HEK293 (cell line): ENCODE results near the gene ZNF385D.

Experiments used
- CTCF ChIA-PET: fragments of 350-600 bp; formaldehyde crosslinking; extraction: SDS; loops from one replicate; lab custom pipeline; 2021; ENCODE audit warnings: antibody characterized with exemption; lab: Yijun Ruan, JAX
- POLR2A ChIA-PET: fragments of 300-600 bp; formaldehyde crosslinking; extraction: SDS; loops from one replicate; lab custom pipeline; 2020; ENCODE audit warnings: antibody characterized with exemption, inconsistent platforms; lab: Yijun Ruan, JAX
- H3K27ac ChIP-seq: fragments of 200-500 bp; sonication (Bioruptor generic); 2 replicates; pipeline ENCODE4 v1.5.1; 2014; ENCODE audit warnings: low read depth, low read length, control low read depth, inconsistent platforms; ENCODE audit errors: extremely low read depth
- H3K36me3 ChIP-seq, 2 experiments: fragments of 200-500 bp in 1 of 2; sonication (Bioruptor generic) in 1 of 2; 1 replicate in 1 of 2; 2 replicates in 1 of 2; pipeline ENCODE4 v1.5.1; 2014 to 2017; ENCODE audit warnings: inconsistent platforms in 2 of 2, low read length in 2 of 2; ENCODE audit not compliant: control insufficient read depth in 2 of 2, insufficient read depth in 1 of 2
- H3K4me1 ChIP-seq: fragments of 200-500 bp; sonication (Bioruptor generic); 2 replicates; pipeline ENCODE4 v1.5.1; 2014; ENCODE audit warnings: mild to moderate bottlenecking, low read length, inconsistent platforms; ENCODE audit not compliant: control insufficient read depth, insufficient read depth
- H3K4me3 ChIP-seq: 2 replicates; pipeline ENCODE4 v1.5.1; 2011; ENCODE audit warnings: low read depth, mild to moderate bottlenecking, control low read depth, low read length, moderate library complexity
- H3K9me3 ChIP-seq: fragments of 200-500 bp; sonication (Bioruptor generic); 2 replicates; pipeline ENCODE4 v1.5.1; 2014; ENCODE audit warnings: low read depth, low read length, inconsistent platforms; ENCODE audit not compliant: control insufficient read depth, insufficient read depth
- ELK4 ChIP-seq: IDR thresholded peaks from 2 replicates; pipeline ENCODE4 v1.6.1; 2011; ENCODE audit warnings: mild to moderate bottlenecking, low read depth, low read length, borderline replicate concordance
- GLIS1 ChIP-seq: fragments of 450-650 bp; formaldehyde crosslinking; IDR thresholded peaks from 2 replicates; pipeline ENCODE4 v1.5.1; 2016; ENCODE audit warnings: missing biosample characterization, missing genetic modification characterization
- KLF8 ChIP-seq: fragments of 450-650 bp; formaldehyde crosslinking; IDR thresholded peaks from 2 replicates; pipeline ENCODE4 v1.5.1; 2016; ENCODE audit warnings: missing biosample characterization, missing genetic modification characterization
- MEIS1 ChIP-seq: sonication (generic); formaldehyde crosslinking; IDR thresholded peaks from 2 replicates; pipeline ENCODE4 v1.8.1; 2022; ENCODE audit warnings: missing genetic modification reagents, mild to moderate bottlenecking, borderline replicate concordance
- MYNN ChIP-seq: fragments of 450-650 bp; formaldehyde crosslinking; IDR thresholded peaks from 2 replicates; pipeline ENCODE4 v1.5.1; 2016; ENCODE audit warnings: missing biosample characterization, missing genetic modification characterization, borderline replicate concordance
- PBX3 ChIP-seq: sonication (generic); formaldehyde crosslinking; IDR thresholded peaks from 2 replicates; pipeline ENCODE4 v1.8.1; 2022; ENCODE audit warnings: mild to moderate bottlenecking, moderate library complexity, missing genetic modification reagents
- PRDM1 ChIP-seq: fragments of 450-650 bp; formaldehyde crosslinking; IDR thresholded peaks from 2 replicates; pipeline ENCODE4; 2016; ENCODE audit warnings: missing biosample characterization, missing genetic modification characterization
- SALL2 ChIP-seq: fragments of 450-650 bp; formaldehyde crosslinking; IDR thresholded peaks from 2 replicates; pipeline ENCODE4 v1.5.0; 2017; ENCODE audit warnings: missing biosample characterization, mild to moderate bottlenecking, missing genetic modification characterization, borderline replicate concordance
- ZBTB1 ChIP-seq: fragments of 450-650 bp; formaldehyde crosslinking; IDR thresholded peaks from 2 replicates; pipeline ENCODE4 v1.5.1; 2016; ENCODE audit warnings: missing biosample characterization, missing genetic modification characterization
- ZBTB26 ChIP-seq: fragments of 450-650 bp; formaldehyde crosslinking; optimal IDR thresholded peaks from 2 replicates; pipeline ENCODE3; 2016; ENCODE audit warnings: missing biosample characterization, mild to moderate bottlenecking, missing genetic modification characterization
- ZEB2 ChIP-seq: fragments of 450-650 bp; formaldehyde crosslinking; IDR thresholded peaks from 2 replicates; pipeline ENCODE4 v1.5.1; 2016; ENCODE audit warnings: missing biosample characterization, missing genetic modification characterization
- ZFP41 ChIP-seq: fragments of 450-650 bp; formaldehyde crosslinking; IDR thresholded peaks from 2 replicates; pipeline ENCODE4 v1.5.1; 2016; ENCODE audit warnings: missing biosample characterization, missing genetic modification characterization, borderline replicate concordance
- ZNF121 ChIP-seq: fragments of 450-650 bp; formaldehyde crosslinking; IDR thresholded peaks from 2 replicates; pipeline ENCODE4 v1.5.1; 2016; ENCODE audit warnings: missing biosample characterization, missing genetic modification characterization
- ZNF311 ChIP-seq: fragments of 450-650 bp; formaldehyde crosslinking; IDR thresholded peaks from 2 replicates; pipeline ENCODE4 v1.5.1; 2017; ENCODE audit warnings: missing biosample characterization, missing genetic modification characterization, borderline replicate concordance
- ZNF398 ChIP-seq: fragments of 450-650 bp; formaldehyde crosslinking; IDR thresholded peaks from 2 replicates; pipeline ENCODE4 v1.5.1; 2017; ENCODE audit warnings: missing biosample characterization, missing genetic modification characterization
- ZNF488 ChIP-seq: fragments of 450-650 bp; formaldehyde crosslinking; IDR thresholded peaks from 2 replicates; pipeline ENCODE4 v1.5.1; 2016; ENCODE audit warnings: missing biosample characterization, missing genetic modification characterization
- ZNF513 ChIP-seq: fragments of 450-650 bp; IDR thresholded peaks from 2 replicates; pipeline ENCODE4 v1.5.1; 2018; ENCODE audit warnings: missing biosample characterization, missing genetic modification characterization
- ZNF548 ChIP-seq: fragments of 450-650 bp; formaldehyde crosslinking; IDR thresholded peaks from 2 replicates; pipeline ENCODE4 v1.5.1; 2016; ENCODE audit warnings: missing biosample characterization, missing genetic modification characterization
- ZNF555 ChIP-seq: fragments of 450-650 bp; formaldehyde crosslinking; conservative IDR thresholded peaks from 2 replicates; pipeline ENCODE4 v1.5.1; 2017; ENCODE audit warnings: missing biosample characterization, mild to moderate bottlenecking, missing genetic modification characterization, inconsistent platforms
- ZNF561 ChIP-seq: fragments of 450-650 bp; IDR thresholded peaks from 2 replicates; pipeline ENCODE4 v1.5.1; 2018; ENCODE audit warnings: missing biosample characterization, missing genetic modification characterization, borderline replicate concordance
- ZNF704 ChIP-seq: fragments of 450-650 bp; formaldehyde crosslinking; IDR thresholded peaks from 2 replicates; pipeline ENCODE4 v1.5.1; 2016; ENCODE audit warnings: missing biosample characterization, missing genetic modification characterization
- ZSCAN18 ChIP-seq: fragments of 450-650 bp; formaldehyde crosslinking; IDR thresholded peaks from 2 replicates; pipeline ENCODE4 v1.5.1; 2016; ENCODE audit warnings: missing biosample characterization, missing genetic modification characterization

The ZNF385D gene

GRCh38 chr3:21524133-21524532 is 226.9 kb downstream of the ZNF385D start:
- TF ChIP-seq MYNN (tag by site-specific recombination) (no peak), ZNF488 (tag by site-specific recombination) (no peak), PRDM1 (tag by site-specific recombination) (no peak), ZNF548 (tag by site-specific recombination) (no peak), ZNF561 (no peak)
- TF ChIP-seq, all 188 proteins: peak for 0
- Histone ChIP-seq H3K27ac (no peak overlapping the region), H3K4me1 (no peaks in the 10 kb centered on the region), H3K9me3 (no peaks in the 10 kb centered on the region), H3K4me3 (no peak overlapping the region), H3K36me3 (no peaks in the 10 kb centered on the region)
- POLR2A ChIA-PET: no interaction called here
- CTCF ChIA-PET: no interaction called here

- ChIA-PET POLR2A (no interaction called here), CTCF (no interaction called here)
- Histone ChIP-seq H3K36me3 (no peaks in the 10 kb centered on the region), H3K27ac (no peak overlapping the region), H3K4me1 (no peaks in the 10 kb centered on the region), H3K4me3 (no peak overlapping the region), H3K9me3 (no peaks in the 10 kb centered on the region)
- no peak for TF ChIP-seq KLF8 (tag by site-specific recombination)
- TF ChIP-seq ZEB2 (tag by site-specific recombination): no peak
- no peak for TF ChIP-seq ZNF398 (tag by site-specific recombination)
- TF ChIP-seq ZNF121 (tag by site-specific recombination): no peak
- TF ChIP-seq ELK4: no peak
- TF ChIP-seq ZNF555: no peak
- TF ChIP-seq MEIS1 (CRISPR knock-in tag): no peak
- no peak for TF ChIP-seq ZNF311
- TF ChIP-seq PBX3: no peak
- no peak for TF ChIP-seq ZBTB26
- TF ChIP-seq GLIS1 (tag by site-specific recombination): no peak
- no peak for TF ChIP-seq ZFP41 (tag by site-specific recombination)
- TF ChIP-seq SALL2 (tag by site-specific recombination): no peak
- TF ChIP-seq ZBTB1 (tag by site-specific recombination): no peak
- TF ChIP-seq ZNF513 (tag by site-specific recombination): no peak
- no peak for TF ChIP-seq ZSCAN18
- no peak for TF ChIP-seq ZNF704 (tag by site-specific recombination)
Measured at GRCh38 chr3:21520106-21520963, 230.7 kb downstream of the ZNF385D start.
